ENCODE results near the gene ZC3H6. TPM values are rescaled to one million over a fixed set of nuclear protein-coding genes. Genes with fewer than 3 reads are reported as not detected.
"Not testable (repeated sequence)": the region's sequence is repeated elsewhere in the genome, so short reads cannot be mapped to it uniquely, and the experiment has no call there.

Gene ZC3H6
- total RNA-seq, 1 experiment from 2014 or later: 1.8 TPM

DNA sequence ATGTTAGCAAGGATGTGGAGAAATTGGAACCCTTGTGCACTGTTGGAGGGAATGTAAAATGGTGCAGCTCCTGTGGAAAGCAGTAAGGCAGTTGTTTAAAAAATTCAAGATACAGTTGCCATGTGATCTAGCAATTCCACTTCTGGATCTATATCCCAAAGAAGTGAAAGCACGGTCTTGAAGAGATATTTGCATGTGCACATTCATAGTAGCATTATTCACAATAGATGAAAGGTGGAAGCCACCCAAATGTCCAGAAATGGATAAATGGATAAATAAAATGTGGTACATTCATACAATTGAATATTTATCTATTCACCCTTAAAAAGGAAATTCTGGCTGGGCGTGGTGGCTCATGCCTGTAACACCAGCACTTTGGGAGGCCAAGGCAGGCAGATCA, 78.9 kb downstream of the ZC3H6 start:
- in situ Hi-C loops (cut with HindIII; ENCODE audit: low pct_unique_long_range_greater_than_20kb, low sequenced_read_pairs); DNase-seq (ENCODE audit: low read depth, low spot score): not testable (repeated sequence)

DNA sequence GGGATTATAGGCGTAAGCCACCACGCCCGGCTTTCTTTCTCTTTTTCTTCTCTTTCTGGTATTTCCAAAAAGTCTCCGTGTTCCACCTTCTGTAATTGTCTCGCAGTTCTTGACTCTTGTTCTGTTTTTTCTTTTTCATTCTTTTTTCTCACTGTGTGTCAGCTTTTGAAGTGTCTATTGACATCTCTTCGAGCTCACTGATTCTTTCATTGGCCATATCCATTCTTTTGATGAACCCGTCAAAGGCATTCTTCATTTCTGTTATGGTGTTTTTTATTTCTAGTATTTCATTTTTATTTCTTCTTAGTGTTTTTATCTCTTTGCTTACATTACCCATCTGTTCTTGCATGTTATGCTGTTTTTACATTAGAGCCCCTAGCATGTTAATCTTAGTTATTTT, 84.7 kb downstream of the ZC3H6 start:
- DNase-seq (ENCODE audit: low read depth, low spot score); in situ Hi-C loops (cut with HindIII; ENCODE audit: low pct_unique_long_range_greater_than_20kb, low sequenced_read_pairs): not testable (repeated sequence)

Small RNA genes within 50 kb of the gene (small RNA-seq; reads per million reads assigned to genes)
- gene AC115115.1: 0 reads per million in 2 experiments

Other genes starting within 250 kb of the ZC3H6 start
- gene TMEM87B, start 220.3 kb upstream of the ZC3H6 start, total RNA-seq (2014; rRNA removed; shearing (Covaris generic)): 27.4 and 29.8 TPM in 2 replicates
- gene FBLN7, start 137.2 kb upstream of the ZC3H6 start, total RNA-seq (2014; rRNA removed; shearing (Covaris generic)): not detected in 2 replicates
- 19.7 and 22.7 TPM in 2 replicates for gene ZC3H8, start 20.6 kb upstream of the ZC3H6 start, total RNA-seq (2014; rRNA removed; shearing (Covaris generic))
- 1.2 and 2.0 TPM in 2 replicates for gene RGPD8, start 158.0 kb downstream of the ZC3H6 start, total RNA-seq (2014; rRNA removed; shearing (Covaris generic))
- gene TTL, start 206.6 kb downstream of the ZC3H6 start, total RNA-seq (2014; rRNA removed; shearing (Covaris generic)): 66.6 and 72.3 TPM in 2 replicates